GM23248 (cell line): Measurements from ENCODE around the gene PIP4P1.

Source experiments
- EZH2 ChIP-seq: fragments of 200-600 bp; sonication (generic); IDR thresholded peaks from 2 replicates; pipeline ENCODE4 v1.6.1; 2018; ENCODE audit warnings: antibody characterized with exemption, mild to moderate bottlenecking; ENCODE audit not compliant: insufficient read depth, poor library complexity, severe bottlenecking
- EZH2phosphoT487 ChIP-seq: fragments of 200-600 bp; sonication (generic); IDR thresholded peaks from 2 replicates; pipeline ENCODE4 v1.6.1; 2018; ENCODE audit warnings: antibody characterized with exemption, moderate library complexity, mild to moderate bottlenecking, low read depth; ENCODE audit not compliant: insufficient read depth

GRCh38 chr14:20470603-20470901, 9.3 kb upstream of the PIP4P1 start:
- TF ChIP-seq EZH2: no peak
- TF ChIP-seq EZH2phosphoT487: no peak
